Tibial nerve (tissue), 4 donors: Measurements from ENCODE around the gene NUDT22.

ENCODE experiments used
- EP300 ChIP-seq, 2 donors: sonication (generic); formaldehyde crosslinking; IDR thresholded peaks; one replicate each; pipeline ENCODE4 v1.6.1; 2017; ENCODE audit warnings: antibody characterized with exemption in 2 of 2, mild to moderate bottlenecking in 1 of 2
- TF ChIP-seq, protein P1 (sequence below), 5 experiments: fragments of 200-600 bp in 3 of 5; fragments of 450-650 bp in 2 of 5; sonication (generic) in 3 of 5; IDR thresholded peaks; one replicate each; pipeline ENCODE4 v1.5.1; 2016 to 2019; ENCODE audit warnings: antibody characterized with exemption in 5 of 5, mild to moderate bottlenecking in 3 of 5, moderate library complexity in 2 of 5

DNA sequence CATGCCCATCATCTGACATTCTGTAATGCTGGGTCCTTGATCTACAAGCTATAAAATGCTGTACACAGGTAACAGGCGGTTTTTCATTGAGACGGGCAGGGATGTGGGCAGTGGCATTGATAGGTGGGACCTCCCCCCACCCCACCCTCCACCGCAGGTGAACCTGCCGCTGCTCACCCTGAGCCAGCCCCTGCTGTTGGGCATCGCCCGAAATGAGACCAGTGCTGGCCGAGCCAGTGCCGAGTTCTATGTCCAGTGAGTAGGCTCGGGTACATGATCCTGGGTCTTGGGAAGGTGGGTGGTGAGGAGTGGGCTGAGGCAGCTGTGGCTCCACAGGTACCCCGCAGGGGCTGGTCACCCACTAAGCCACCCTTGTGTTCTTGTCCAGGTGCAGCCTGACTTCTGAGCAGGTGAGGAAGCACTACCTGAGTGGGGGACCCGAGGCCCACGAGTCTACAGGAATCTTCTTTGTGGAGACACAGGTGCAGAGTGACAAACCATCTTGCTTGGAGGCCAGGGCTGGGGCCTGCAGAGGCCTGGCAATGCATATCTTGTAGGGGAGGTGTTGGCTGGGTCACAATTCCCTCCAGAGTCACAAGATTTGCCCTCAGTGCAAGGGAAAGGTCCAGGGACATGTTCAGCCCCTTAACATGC lies 3.1 kb downstream of the NUDT22 start:
- TF ChIP-seq, protein P1, sequence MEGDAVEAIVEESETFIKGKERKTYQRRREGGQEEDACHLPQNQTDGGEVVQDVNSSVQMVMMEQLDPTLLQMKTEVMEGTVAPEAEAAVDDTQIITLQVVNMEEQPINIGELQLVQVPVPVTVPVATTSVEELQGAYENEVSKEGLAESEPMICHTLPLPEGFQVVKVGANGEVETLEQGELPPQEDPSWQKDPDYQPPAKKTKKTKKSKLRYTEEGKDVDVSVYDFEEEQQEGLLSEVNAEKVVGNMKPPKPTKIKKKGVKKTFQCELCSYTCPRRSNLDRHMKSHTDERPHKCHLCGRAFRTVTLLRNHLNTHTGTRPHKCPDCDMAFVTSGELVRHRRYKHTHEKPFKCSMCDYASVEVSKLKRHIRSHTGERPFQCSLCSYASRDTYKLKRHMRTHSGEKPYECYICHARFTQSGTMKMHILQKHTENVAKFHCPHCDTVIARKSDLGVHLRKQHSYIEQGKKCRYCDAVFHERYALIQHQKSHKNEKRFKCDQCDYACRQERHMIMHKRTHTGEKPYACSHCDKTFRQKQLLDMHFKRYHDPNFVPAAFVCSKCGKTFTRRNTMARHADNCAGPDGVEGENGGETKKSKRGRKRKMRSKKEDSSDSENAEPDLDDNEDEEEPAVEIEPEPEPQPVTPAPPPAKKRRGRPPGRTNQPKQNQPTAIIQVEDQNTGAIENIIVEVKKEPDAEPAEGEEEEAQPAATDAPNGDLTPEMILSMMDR (IDR thresholded peaks at IDR 0.05) = no peak
- no peak for TF ChIP-seq EP300 (IDR thresholded peaks at IDR 0.05)
